T-cell (primary cell): ENCODE results near the gene DNAI4. TPM values are rescaled to one million over a fixed set of nuclear protein-coding genes. Genes with fewer than 3 reads are reported as not detected.
"Not testable (repeated sequence)": the region's sequence is repeated elsewhere in the genome, so short reads cannot be mapped to it uniquely, and the experiment has no call there.

ENCODE experiments used
- ATAC-seq, 4 experiments: fragments of 200-7000 bp in 3 of 4; fragments of 150-1000 bp in 1 of 4; cut with Tn5 transposase; replicated peaks in 1 of 4; 1 replicate in 3 of 4; 2 replicates in 1 of 4; pipeline ENCODE4 v1.10.0; 2021; ENCODE audit warnings: moderate library complexity in 3 of 4, mild to moderate bottlenecking in 2 of 4, moderate number of reproducible peaks in 1 of 4
- CTCF ChIA-PET, 2 donors: fragments of 300-600 bp; sonication (Branson Sonifier 250); formaldehyde crosslinking; loops; one replicate each; lab custom pipeline; 2022; ENCODE audit warnings: antibody characterized with exemption in 2 of 2; lab: Charles Lee
- POLR2A ChIA-PET, 2 donors: fragments of 300-600 bp; sonication (Branson Sonifier 250); formaldehyde crosslinking; loops; one replicate each; lab custom pipeline; 2022; ENCODE audit warnings: antibody characterized with exemption in 2 of 2; lab: Charles Lee
- DNase-seq, 35 experiments: peaks; one replicate each; pipeline versions ENCODE4 v3.0.0 to v3.0.0-alpha.2; 2013 to 2023
- H3K27ac ChIP-seq: one replicate; pipeline ENCODE4 v1.5.1; 2013; ENCODE audit warnings: low read length
- H3K27me3 ChIP-seq, 2 experiments: replicated peaks in 1 of 2; 1 replicate in 1 of 2; 2 replicates in 1 of 2; pipeline versions ENCODE4 v1.6.1 to v1.7.0; 2013; ENCODE audit warnings: low read length in 1 of 2, mixed read lengths in 1 of 2; ENCODE audit not compliant: control insufficient read depth in 2 of 2, insufficient read depth in 2 of 2; ENCODE audit errors: extremely low read depth in 1 of 2
- H3K36me3 ChIP-seq, 2 donors: 1 replicate in 1 of 2; 2 replicates in 1 of 2; pipeline versions ENCODE4 v1.6.1 to v1.7.0; 2013; ENCODE audit warnings: low read length in 1 of 2; ENCODE audit not compliant: control insufficient read depth in 2 of 2, insufficient read depth in 1 of 2; ENCODE audit errors: extremely low read depth in 1 of 2
- H3K4me1 ChIP-seq, 2 experiments: 1 replicate in 1 of 2; 2 replicates in 1 of 2; pipeline versions ENCODE4 v1.6.1 to v1.7.0; 2013; ENCODE audit warnings: low read length in 2 of 2, mixed read lengths in 1 of 2; ENCODE audit not compliant: insufficient read depth in 2 of 2, control insufficient read depth in 1 of 2; ENCODE audit errors: extremely low read depth in 1 of 2
- H3K4me3 ChIP-seq, 2 donors: 1 replicate in 1 of 2; 2 replicates in 1 of 2; pipeline versions ENCODE4 v1.5.1 to v1.7.0; 2013; ENCODE audit warnings: mild to moderate bottlenecking in 2 of 2, low read length in 1 of 2, moderate library complexity in 1 of 2; ENCODE audit not compliant: control insufficient read depth in 1 of 2; ENCODE audit errors: extremely low read depth in 1 of 2
- H3K9me3 ChIP-seq: 2 replicates; pipeline ENCODE4 v1.7.0; 2013
- H3K27ac Mint-ChIP-seq, 2 donors: one replicate each; pipeline ENCODE4 v1.8.0; 2020 to 2021; ENCODE audit warnings: mild to moderate bottlenecking in 2 of 2, mixed read lengths in 2 of 2
- H3K27me3 Mint-ChIP-seq, 2 donors: one replicate each; pipeline ENCODE4 v1.8.0; 2021 to 2022; ENCODE audit warnings: mixed read lengths in 2 of 2
- H3K36me3 Mint-ChIP-seq: one replicate; pipeline ENCODE4 v1.8.0; 2021; ENCODE audit warnings: mixed read lengths
- H3K4me1 Mint-ChIP-seq, 3 donors: one replicate each; pipeline ENCODE4 v1.8.0; 2020 to 2022; ENCODE audit warnings: mixed read lengths in 3 of 3, mild to moderate bottlenecking in 1 of 3
- H3K4me3 Mint-ChIP-seq, 3 donors: one replicate each; pipeline ENCODE4 v1.8.0; 2020 to 2022; ENCODE audit warnings: mild to moderate bottlenecking in 3 of 3, mixed read lengths in 3 of 3, moderate library complexity in 3 of 3
- H3K9me3 Mint-ChIP-seq, 3 donors: one replicate each; pipeline ENCODE4 v1.8.0; 2020 to 2022; ENCODE audit warnings: mixed read lengths in 3 of 3
- WGBS: methylation state at CpG from one replicate; pipeline ENCODE4 v1.1.5; 2013; ENCODE audit warnings: missing lambda C conversion rate; ENCODE audit not compliant: insufficient coverage; 5-methylcytosine and 5-hydroxymethylcytosine counted together
- total RNA-seq, 35 experiments: library from RNA in 6 of 35; stranded (reverse) in 6 of 35; fragments of 120-200 nt in 1 of 35; gene quantifications; one replicate each; pipeline versions ENCODE4 v1.2.1 to v1.2.4 and lab custom pipeline; 2013 to 2026

The DNAI4 gene, protein sequence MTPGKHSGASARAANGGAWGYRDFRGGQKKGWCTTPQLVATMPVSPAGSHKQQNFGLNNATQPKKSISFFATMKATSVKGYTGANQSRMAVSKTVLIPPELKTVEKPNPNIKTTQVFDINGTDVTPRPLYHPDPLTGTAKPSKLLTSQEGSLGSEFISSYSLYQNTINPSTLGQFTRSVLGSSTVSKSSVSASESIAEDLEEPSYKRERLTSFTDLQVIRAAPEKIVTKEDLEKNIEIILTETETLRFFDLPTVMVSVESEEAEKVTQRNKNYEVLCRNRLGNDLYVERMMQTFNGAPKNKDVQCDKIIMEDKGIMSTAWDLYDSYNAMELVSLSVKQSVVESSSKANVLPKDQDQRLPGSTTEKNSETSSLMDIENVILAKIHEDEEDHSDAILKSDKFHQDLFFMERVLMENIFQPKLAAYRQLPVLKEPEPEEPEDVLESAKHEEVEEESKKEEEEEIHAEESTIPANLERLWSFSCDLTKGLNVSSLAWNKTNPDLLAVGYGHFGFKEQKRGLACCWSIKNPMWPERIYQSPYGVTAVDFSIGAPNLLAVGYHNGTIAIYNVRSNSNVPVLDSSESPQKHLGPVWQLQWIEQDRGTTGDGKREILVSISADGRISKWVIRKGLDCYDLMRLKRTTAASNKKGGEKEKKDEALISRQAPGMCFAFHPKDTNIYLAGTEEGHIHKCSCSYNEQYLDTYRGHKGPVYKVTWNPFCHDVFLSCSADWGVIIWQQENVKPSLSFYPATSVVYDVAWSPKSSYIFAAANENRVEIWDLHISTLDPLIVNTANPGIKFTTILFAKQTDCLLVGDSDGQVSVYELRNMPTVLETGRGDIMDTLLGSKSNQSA
- total RNA-seq (10 to 100 TPM in 1 of 5 donors, 1 to 10 TPM in 4; 5.6 to 11.7 (median 7.7) TPM), total RNA-seq (lab: John Stamatoyannopoulos, UW) (0.96 to 7.0 (median 4.6) reads per million in 29 experiments)
- total RNA-seq (2013) = 7.8 TPM

DNA sequence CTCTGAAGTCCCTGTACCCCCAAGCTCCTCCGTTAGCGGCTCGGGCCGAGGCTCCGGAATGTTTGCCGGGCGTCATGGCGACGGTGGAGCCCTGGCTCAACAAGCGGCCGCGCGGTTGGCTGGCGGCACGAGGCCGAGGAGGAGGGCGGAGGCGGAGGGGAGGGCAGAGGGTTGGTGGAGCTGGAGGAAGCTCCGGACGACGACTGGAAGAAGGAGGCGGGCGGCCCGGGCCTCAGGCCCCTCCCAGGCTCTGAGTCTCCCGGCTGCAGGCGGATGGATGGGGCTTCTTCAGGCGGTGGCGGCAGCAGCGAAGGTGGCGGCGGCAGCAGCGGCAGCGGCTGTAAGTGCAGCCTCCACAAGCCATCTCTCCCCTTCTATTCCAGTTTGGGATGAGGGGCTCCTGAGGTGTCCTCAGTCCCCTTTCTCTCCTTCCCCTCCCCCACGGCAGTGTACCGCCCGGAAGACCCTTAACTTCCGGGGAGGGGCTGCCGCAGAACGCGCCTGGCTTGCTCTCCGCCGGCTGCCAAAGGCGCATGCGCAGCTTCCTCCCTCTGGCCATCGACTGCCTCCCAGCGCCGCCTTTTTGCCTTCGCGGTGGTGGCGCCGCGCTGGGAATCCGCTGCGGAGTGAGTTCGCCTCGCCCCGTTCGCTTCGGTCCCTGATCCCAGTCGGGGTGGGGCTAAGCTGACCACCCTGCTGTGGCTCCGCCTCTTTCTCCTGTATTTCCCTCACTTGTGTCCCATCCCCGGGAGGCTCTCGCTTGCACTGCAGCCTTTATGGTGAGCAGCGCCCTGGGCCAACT, at the start of gene DNAI4, which contains the start of gene MIER1:
TSS of gene DNAI4 (minus strand) at position 101 of the 802 bp plus-strand sequence. CDS start at position 76, 25 bp downstream.
TSS of gene MIER1 (plus strand) at position 235 of the 802 bp plus-strand sequence. CDS start at position 274, 39 bp downstream.
- POLR2A ChIA-PET = interaction anchor here (0.6 to 2.3 kb wide), 12 partner anchors 9 to 760 kb away, joined by 3 to 12 read pairs (median 4); partner anchors contain the start of genes GADD45A (in 1 of the 2) and SLC35D1 (in 1 of the 2)
- no peaks in the 10 kb centered on the region for H3K27me3 Mint-ChIP-seq

DNA sequence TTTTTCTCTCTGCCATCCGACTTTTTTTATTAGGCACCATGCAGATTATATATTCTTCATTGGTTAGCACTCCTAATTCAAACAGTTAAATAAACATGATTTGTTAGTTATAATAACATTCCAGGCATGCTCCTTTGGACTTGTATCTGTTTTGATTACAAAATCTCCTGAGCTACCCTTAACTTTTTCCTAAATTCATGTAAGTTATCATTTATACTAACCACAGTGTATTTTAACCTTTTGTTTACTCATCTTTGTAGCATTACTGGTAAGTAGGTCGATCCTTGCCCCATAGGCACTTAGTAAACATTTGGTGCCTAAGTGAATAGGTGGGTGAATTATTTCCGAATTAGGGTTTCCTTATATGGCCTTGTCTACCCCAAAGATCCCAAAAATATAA, 43.9 kb upstream of the DNAI4 start:
- Histone ChIP-seq H3K4me1 (no peaks in the 10 kb centered on the region), H3K36me3 (peaks cover 0 to 57% of the 10 kb centered on the region in 2 donors), H3K9me3 (no peaks in the 10 kb centered on the region), H3K27ac (no peak overlapping the region), H3K4me3 (no peak overlapping the region), H3K27me3 (no peaks in the 10 kb centered on the region)
- H3K9me3 Mint-ChIP-seq = peaks cover 0 to 10% (median 0%) of the 10 kb centered on the region in 3 donors
- POLR2A ChIA-PET = no interaction called here
- WGBS = no CpG with 5 or more reads among the region's 3 CpGs
- peaks cover 29 to 39% (median 32%) of the 10 kb centered on the region in 3 donors for H3K4me1 Mint-ChIP-seq
- ATAC-seq (no peak), DNase-seq (no peak)
- CTCF ChIA-PET = interaction anchor here in 1 of 2 donors (0.5 to 0.6 kb wide), 2 partner anchors 10 to 33 kb away, joined by 3 to 5 read pairs; no protein-coding TSS in a partner anchor
- peaks cover 69% of the 10 kb centered on the region for H3K36me3 Mint-ChIP-seq
- no peaks in the 10 kb centered on the region for H3K27me3 Mint-ChIP-seq
- H3K27ac Mint-ChIP-seq = peak overlapping the region in 1 of 2 donors; percentile 69
- no peak overlapping the region for H3K4me3 Mint-ChIP-seq

More for the DNA sequence above, at the start of gene DNAI4, which contains the start of gene MIER1:
- peaks cover 10% of the 10 kb centered on the region for H3K36me3 Mint-ChIP-seq
- Histone ChIP-seq H3K4me3 (peak within 1 kb of the TSS; percentile 89 to 92), H3K27ac (peak within 1 kb of the TSS; percentile 97), H3K9me3 (no peaks in the 10 kb centered on the region), H3K4me1 (peaks cover 23 to 27% of the 10 kb centered on the region in 2 experiments), H3K36me3 (no peaks in the 10 kb centered on the region), H3K27me3 (no peaks in the 10 kb centered on the region)
- WGBS = 0% methylated on average over 51 of the region's 64 CpGs
- peak; percentile 88 to 97 (median 95) for DNase-seq
- peaks cover 53 to 56% (median 54%) of the 10 kb centered on the region in 3 donors for H3K4me1 Mint-ChIP-seq
- CTCF ChIA-PET = interaction anchor here (0.6 to 1.5 kb wide), 6 partner anchors 9 to 505 kb away, joined by 3 to 6 read pairs (median 3); partner anchors contain the start of gene SERBP1 (in 1 of the 2)
- peak within 1 kb of the TSS; percentile 94 to 96 (median 94) for H3K4me3 Mint-ChIP-seq
- ATAC-seq = peak; percentile 92 to 96 (median 95)
- H3K27ac Mint-ChIP-seq = peak within 1 kb of the TSS; percentile 94 to 96
- no peaks in the 10 kb centered on the region for H3K9me3 Mint-ChIP-seq

DNA sequence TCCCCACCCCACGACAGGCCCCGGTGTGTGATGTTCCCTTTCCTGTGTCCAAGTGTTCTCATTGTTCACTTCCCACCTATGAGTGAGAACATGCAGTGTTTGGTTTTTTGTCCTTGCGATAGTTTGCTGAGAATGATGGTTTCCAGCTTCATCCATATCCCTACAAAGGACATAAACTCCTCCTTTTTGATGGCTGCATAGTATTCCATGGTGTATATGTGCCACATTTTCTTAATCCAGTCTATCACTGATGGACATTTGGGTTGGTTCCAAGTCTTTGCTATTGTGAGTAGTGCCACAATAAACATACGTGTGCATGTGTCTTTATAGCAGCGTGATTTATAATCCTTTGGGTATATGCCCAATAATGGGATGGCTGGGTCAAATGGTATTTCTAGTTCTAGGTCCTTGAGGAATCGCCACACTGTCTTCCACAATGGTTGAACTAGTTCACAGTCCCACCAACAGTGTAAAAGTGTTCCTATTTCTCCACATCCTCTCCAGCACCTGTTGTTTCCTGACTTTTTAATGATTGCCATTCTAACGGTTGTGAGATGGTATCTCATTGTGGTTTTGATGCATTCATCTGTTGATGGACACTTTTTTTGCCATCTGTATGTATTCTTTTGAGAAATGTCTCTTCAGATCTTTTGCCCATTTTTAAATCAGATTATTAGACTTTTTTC, 41.7 kb upstream of the DNAI4 start:
- ChIA-PET CTCF (interaction anchor here in 1 of 2 donors (0.5 kb wide), 1 partner anchor 1859 kb away, joined by 3 read pairs; no protein-coding TSS in a partner anchor), POLR2A (interaction anchor here in 1 of 2 donors (0.6 kb wide), 2 partner anchors 59 to 603 kb away, joined by 3 to 4 read pairs; no protein-coding TSS in a partner anchor)
- H3K9me3 Mint-ChIP-seq = peaks cover 0 to 10% (median 0%) of the 10 kb centered on the region in 3 donors
- H3K36me3 Mint-ChIP-seq = peaks cover 71% of the 10 kb centered on the region
- not testable (repeated sequence) for H3K9me3 ChIP-seq, H3K4me3 Mint-ChIP-seq, H3K27me3 Mint-ChIP-seq, ATAC-seq, H3K27me3 ChIP-seq, H3K4me3 ChIP-seq, DNase-seq, H3K27ac ChIP-seq, H3K4me1 ChIP-seq
- peaks cover 3 to 56% of the 10 kb centered on the region in 2 donors for H3K36me3 ChIP-seq
- peaks cover 31 to 38% (median 35%) of the 10 kb centered on the region in 3 donors for H3K4me1 Mint-ChIP-seq
- WGBS = 100% methylated on average over 1 of the region's 7 CpGs
- H3K27ac Mint-ChIP-seq = peak overlapping the region; percentile 41 to 54

DNA sequence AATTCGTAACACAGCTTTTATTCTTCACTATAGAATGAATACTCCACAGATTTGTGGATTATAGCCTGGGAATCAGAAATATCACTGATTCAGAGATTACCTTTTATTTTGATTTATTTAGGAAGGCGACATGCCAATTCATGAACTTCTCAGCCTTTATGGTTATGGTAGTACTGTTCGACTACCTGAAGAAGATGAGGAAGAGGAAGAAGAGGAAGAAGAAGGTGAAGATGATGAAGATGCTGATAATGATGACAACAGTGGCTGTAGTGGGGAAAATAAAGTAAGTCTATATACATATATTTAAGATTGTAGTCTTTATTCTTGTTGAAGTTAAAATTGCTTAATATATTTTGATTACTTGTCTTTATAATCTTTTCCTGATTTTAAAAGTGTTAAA, 33.3 kb upstream of the DNAI4 start:
- Mint-ChIP-seq H3K9me3 (no peaks in the 10 kb centered on the region), H3K27ac (peak overlapping the region; percentile 11 to 30), H3K36me3 (peaks cover 58% of the 10 kb centered on the region), H3K4me1 (peaks cover 63 to 72% (median 68%) of the 10 kb centered on the region in 3 donors), H3K27me3 (no peaks in the 10 kb centered on the region), H3K4me3 (no peak overlapping the region)
- ATAC-seq = no peak
- POLR2A ChIA-PET = interaction anchor here (0.6 kb wide), 2 partner anchors 12 to 457 kb away, joined by 4 to 10 read pairs; no protein-coding TSS in a partner anchor
- H3K4me1 ChIP-seq = peaks cover 2 to 8% of the 10 kb centered on the region in 2 experiments
- 94% methylated on average over 2 of the region's 3 CpGs for WGBS
- no peaks in the 10 kb centered on the region for H3K9me3 ChIP-seq
- H3K4me3 ChIP-seq = no peak overlapping the region
- no peak overlapping the region for H3K27ac ChIP-seq
- CTCF ChIA-PET = interaction anchor here (0.6 to 1.0 kb wide), 2 partner anchors 12 to 102 kb away, joined by 3 to 5 read pairs; no protein-coding TSS in a partner anchor
- H3K27me3 ChIP-seq = no peaks in the 10 kb centered on the region
- no peak for DNase-seq
- H3K36me3 ChIP-seq = peaks cover 3 to 65% of the 10 kb centered on the region in 2 donors

DNA sequence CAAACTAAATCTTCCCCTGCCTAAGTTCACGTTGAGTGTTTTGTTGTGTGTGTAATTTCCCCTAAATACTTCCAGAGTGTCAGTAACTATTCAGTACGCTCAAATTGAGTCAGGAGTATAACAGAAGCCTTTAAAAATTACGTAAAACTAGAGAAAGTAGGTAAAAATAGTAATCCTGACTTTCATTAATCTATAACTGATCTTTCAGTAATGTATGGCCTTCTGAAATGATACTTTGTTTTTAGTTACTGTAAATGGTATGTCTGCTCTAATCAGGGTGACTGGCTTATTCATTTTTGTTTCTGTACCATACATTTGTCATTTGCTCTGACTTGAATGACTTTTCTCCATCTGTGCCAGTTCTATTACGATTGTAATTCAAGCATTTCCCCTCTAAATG, 29.6 kb upstream of the DNAI4 start:
- Mint-ChIP-seq H3K27me3 (no peaks in the 10 kb centered on the region), H3K4me1 (peaks cover 57 to 71% (median 65%) of the 10 kb centered on the region in 3 donors), H3K4me3 (no peak overlapping the region), H3K9me3 (no peaks in the 10 kb centered on the region), H3K27ac (peak overlapping the region; percentile 58 to 61), H3K36me3 (peaks cover 47% of the 10 kb centered on the region)
- no peak for DNase-seq
- Histone ChIP-seq H3K4me3 (no peak overlapping the region), H3K9me3 (no peaks in the 10 kb centered on the region), H3K27ac (no peak overlapping the region), H3K36me3 (peaks cover 3 to 69% of the 10 kb centered on the region in 2 donors), H3K4me1 (no peaks in the 10 kb centered on the region), H3K27me3 (no peaks in the 10 kb centered on the region)
- ChIA-PET POLR2A (no interaction called here), CTCF (no interaction called here)
- no peak for ATAC-seq
- no CpG with 5 or more reads among the region's 4 CpGs for WGBS
